K562 (cell line): ENCODE measurements around the gene SNRPD2. TPM values are rescaled to one million over a fixed set of nuclear protein-coding genes. Genes with fewer than 3 reads are reported as not detected.
"Not testable (repeated sequence)": the region's sequence is repeated elsewhere in the genome, so short reads cannot be mapped to it uniquely, and the experiment has no call there.

Experiments used
- ATAC-seq: fragments of 200-7000 bp; cut with Tn5 transposase; 3 replicates; pipeline ENCODE4 v1.9.1; 2020; ENCODE audit warnings: moderate library complexity
- BruUV-seq: library from RNA; stranded (reverse); fragments of 400-500 nt; replicated peaks from 2 replicates; lab custom pipeline; 2021; lab: Mats Ljungman, UMichigan
- CTCF ChIA-PET: fragments of 300-600 bp; formaldehyde crosslinking; extraction: SDS; loops from one replicate; lab custom pipeline; 2021; ENCODE audit warnings: low intra/inter-chr PET ratio; lab: Yijun Ruan, JAX
- POLR2A ChIA-PET: fragments of 300-600, 350-650 bp; sonication (Branson Sonifier 250); formaldehyde crosslinking; extraction: SDS; loops from one replicate; lab custom pipeline; 2021; ENCODE audit warnings: antibody characterized with exemption, inconsistent platforms; lab: Yijun Ruan, JAX
- DNase-seq, 4 experiments: peaks; one replicate each; pipeline versions ENCODE4 v3.0.0 to v3.0.0-alpha.2; 2011 to 2018; ENCODE audit warnings: low spot score in 3 of 4, mixed read lengths in 3 of 4; ENCODE audit errors: extremely low read depth in 1 of 4
- FAIRE-seq: peaks from 2 replicates; lab custom pipeline; 2011; peaks lifted over from hg19 to GRCh38; lab: Jason Lieb, UNC
- H2AFZ ChIP-seq: 2 replicates; pipeline ENCODE4 v1.6.0; 2011; ENCODE audit warnings: low read depth, low read length, control low read depth, inconsistent platforms
- H3K27ac ChIP-seq: fragments of 200-600 bp; 3 replicates; pipeline ENCODE4 v1.8.0; 2011; ENCODE audit warnings: low read depth, mild to moderate bottlenecking, control low read depth, inconsistent platforms, low read length, moderate library complexity, mixed read lengths; ENCODE audit errors: extremely low read depth
- H3K27me3 ChIP-seq, 2 experiments: fragments of 300-600 bp in 1 of 2; 2 replicates in 1 of 2; 3 replicates in 1 of 2; pipeline versions ENCODE4 v1.6.0 to v1.8.0; 2011; ENCODE audit warnings: inconsistent platforms in 2 of 2, low read length in 2 of 2, mild to moderate bottlenecking in 1 of 2, mixed read lengths in 1 of 2, moderate library complexity in 1 of 2; ENCODE audit not compliant: control insufficient read depth in 2 of 2, insufficient read depth in 2 of 2
- H3K36me3 ChIP-seq: fragments of 300-600 bp; 3 replicates; pipeline ENCODE4 v1.8.0; 2011; ENCODE audit warnings: mild to moderate bottlenecking, low read length, inconsistent platforms; ENCODE audit not compliant: control insufficient read depth, insufficient read depth
- H3K4me1 ChIP-seq, 2 experiments: fragments of 200-600 bp in 1 of 2; replicated peaks in 1 of 2; 2 replicates in 1 of 2; 3 replicates in 1 of 2; pipeline versions ENCODE4 v1.5.1 to v1.8.0; 2011; ENCODE audit warnings: inconsistent platforms in 2 of 2, low read length in 2 of 2, mild to moderate bottlenecking in 1 of 2, mixed read lengths in 1 of 2, moderate library complexity in 1 of 2; ENCODE audit not compliant: control insufficient read depth in 2 of 2, insufficient read depth in 2 of 2
- H3K4me2 ChIP-seq: 2 replicates; pipeline ENCODE4 v1.6.1; 2011; ENCODE audit warnings: low read length, control low read depth, inconsistent platforms, mixed read lengths; ENCODE audit not compliant: insufficient read depth
- H3K4me3 ChIP-seq: fragments of 200-600 bp; sonication (generic), shearing (Covaris generic); 2 replicates; pipeline ENCODE4 v1.5.1; 2016; ENCODE audit warnings: control low read depth, inconsistent platforms
- H3K79me2 ChIP-seq: fragments of 200-600 bp; 3 replicates; pipeline ENCODE4 v1.8.0; 2011; ENCODE audit warnings: low read length, inconsistent platforms; ENCODE audit not compliant: control insufficient read depth, insufficient read depth
- H3K9ac ChIP-seq, 2 experiments: 2 replicates each; pipeline versions ENCODE4 v1.6.0 to v1.6.1; 2011; ENCODE audit warnings: low read depth in 2 of 2, low read length in 2 of 2, control low read depth in 1 of 2, inconsistent platforms in 1 of 2, mild to moderate bottlenecking in 1 of 2, mixed read lengths in 1 of 2; ENCODE audit not compliant: insufficient read depth in 1 of 2
- H3K9me1 ChIP-seq: one replicate; pipeline ENCODE4 v1.6.0; 2011; ENCODE audit warnings: inconsistent platforms, mild to moderate bottlenecking, low read length, moderate library complexity; ENCODE audit not compliant: control insufficient read depth, insufficient read depth
- H3K9me3 ChIP-seq: replicated peaks from 2 replicates; pipeline ENCODE4 v1.5.1; 2011; ENCODE audit warnings: low read depth, low read length, inconsistent platforms; ENCODE audit not compliant: control insufficient read depth, insufficient read depth
- H4K20me1 ChIP-seq: replicated peaks from 2 replicates; pipeline ENCODE4 v1.6.1; 2011; ENCODE audit warnings: low read length, inconsistent platforms, mixed read lengths; ENCODE audit not compliant: control insufficient read depth, insufficient read depth
- CBX8 ChIP-seq: fragments of 200-600 bp; sonication (generic); IDR thresholded peaks from 2 replicates; pipeline ENCODE4 v1.6.1; 2012; ENCODE audit warnings: borderline replicate concordance, mixed run types, low read depth, mild to moderate bottlenecking, moderate library complexity, mixed read lengths, low read length, control low read depth, inconsistent platforms; ENCODE audit not compliant: poor library complexity, severe bottlenecking; ENCODE audit errors: extremely low read depth
- CEBPB ChIP-seq: fragments of 450-650 bp; IDR thresholded peaks from 2 replicates; pipeline ENCODE4 v1.6.1; 2016; ENCODE audit warnings: missing genetic modification characterization, missing compliant biosample characterization
- DIDO1 ChIP-seq: fragments of 450-650 bp; IDR thresholded peaks from 2 replicates; pipeline ENCODE4 v1.6.1; 2016; ENCODE audit warnings: low read depth, missing biosample characterization, missing genetic modification characterization
- ELK3 ChIP-seq: fragments of 450-650 bp; formaldehyde crosslinking; IDR thresholded peaks from 2 replicates; pipeline ENCODE4 v1.4.0; 2020; ENCODE audit warnings: mild to moderate bottlenecking
- FOSL1 ChIP-seq: fragments of 200-800 bp; sonication (Bioruptor generic); conservative IDR thresholded peaks from 2 replicates; pipeline ENCODE4 v1.6.1; 2016; ENCODE audit warnings: missing genetic modification characterization, missing compliant biosample characterization
- HCFC1 ChIP-seq: IDR thresholded peaks from 2 replicates; pipeline ENCODE4 v1.6.1; 2012; ENCODE audit warnings: low read depth, low read length, improper control_type of control experiment
- HDAC2 ChIP-seq: fragments of 450-650 bp; IDR thresholded peaks from 2 replicates; pipeline ENCODE4 v1.6.1; 2016; ENCODE audit warnings: mild to moderate bottlenecking
- TEAD1 ChIP-seq, 2 experiments: fragments of 450-650 bp in 1 of 2; sonication (generic) in 1 of 2; formaldehyde crosslinking; IDR thresholded peaks; 2 replicates each; pipeline versions ENCODE4 v1.4.0 to v1.8.0; 2020 to 2022; ENCODE audit warnings: mild to moderate bottlenecking in 2 of 2, missing genetic modification reagents in 1 of 2
- ZBTB33 ChIP-seq: sonication (generic); formaldehyde crosslinking; IDR thresholded peaks from 2 replicates; pipeline ENCODE4 v1.8.1; 2023; ENCODE audit warnings: mild to moderate bottlenecking, missing genetic modification reagents
- ZFX ChIP-seq: sonication (generic); formaldehyde crosslinking; IDR thresholded peaks from 2 replicates; pipeline ENCODE4 v1.8.0; 2022; ENCODE audit warnings: mild to moderate bottlenecking, missing genetic modification reagents, moderate library complexity
- ZNF121 ChIP-seq: sonication (generic); formaldehyde crosslinking; conservative IDR thresholded peaks from 2 replicates; pipeline ENCODE4 v1.8.0; 2022; ENCODE audit warnings: missing genetic modification reagents
- ZNF277 ChIP-seq: fragments of 250-450 bp; sonication (Bioruptor Pico); IDR thresholded peaks from 2 replicates; pipeline ENCODE4 v1.8.0; 2022; ENCODE audit warnings: inconsistent platforms, mild to moderate bottlenecking, moderate library complexity, borderline replicate concordance
- WGBS: fragments of 100-300 bp; shearing (Covaris generic); methylation state at CpG from one replicate; pipeline ENCODE4 v1.1.6; 2016; ENCODE audit warnings: low coverage, mixed read lengths; ENCODE audit not compliant: insufficient coverage; ENCODE audit errors: missing lambda C conversion rate; 5-methylcytosine and 5-hydroxymethylcytosine counted together
- in situ Hi-C: fragments of 300-500 bp; cut with MboI; formaldehyde crosslinking; loops from 4 replicates; pipeline ENCODE4 v1.15.0; 2018; ENCODE audit warnings: inconsistent platforms, mixed read lengths
- intact Hi-C: fragments of 100-400 bp; cut with micrococcal nuclease; formaldehyde crosslinking; loops from 2 replicates; pipeline ENCODE4 v1.14.2; 2022
- polyA plus RNA-seq, 8 experiments: library from polyadenylated mRNA; depleted of rRNA in 4 of 8; stranded (reverse) in 5 of 8; unstranded in 3 of 8; fragments of >200 nt; fragmentation: Nextera tagmentation in 2 of 8; fragmentation: Illumina TruSeq in 1 of 8; extraction: Ambion mirVana in 2 of 8; extraction: Trizol in 1 of 8; gene quantifications; 2 replicates each; pipeline versions ENCODE4 v1.2.1 to v1.2.3, GENCODE V29; 2011 to 2014; ENCODE audit warnings: inconsistent platforms in 1 of 8, missing spikeins in 1 of 8
- total RNA-seq, 7 experiments: library from RNA; depleted of rRNA in 6 of 7; stranded (reverse); fragments of >200 nt in 6 of 7; fragmentation: Illumina TruSeq in 2 of 7; extraction: Trizol in 2 of 7; gene quantifications; 2 replicates each; pipeline versions ENCODE4 v1.2.1 to v1.2.3, GENCODE V29; 2011 to 2021; ENCODE audit warnings: low replicate concordance in 1 of 7
- TF ChIP-seq, protein P1 (sequence below): fragments of 450-650 bp; IDR thresholded peaks from 2 replicates; pipeline ENCODE4 v1.6.1; 2016; ENCODE audit warnings: missing biosample characterization, missing genetic modification characterization

The SNRPD2 gene
- total and polyA plus RNA-seq, 9 of the 15 experiments (the other 6 are each of a cell fraction or from before 2014, with no cell fraction given): 728 to 4,411 (median 1,029) TPM

- TF ChIP-seq ELK3 (no peak), HCFC1 (0 out of 2 replicates have a peak, but pooled peaks have one; percentile 5), CBX8 (no peak), ZFX (CRISPR knock-in tag) (peak; percentile 42; the same call in 1 of the 2 replicates), DIDO1 (tag) (no peak), ZNF277 (CRISPR knock-in tag) (no peak)
These were observed 38.1 kb upstream of the SNRPD2 start (continued) for GRCh38 chr19:45729800-45730290.

- CTCF ChIA-PET: interaction anchor here (0.6 kb wide), 1 partner anchor 553 kb away, joined by 3 read pairs; no protein-coding TSS in a partner anchor
- H3K9me1 ChIP-seq, H2AFZ ChIP-seq, ATAC-seq, H3K27ac ChIP-seq, POLR2A ChIA-PET, H4K20me1 ChIP-seq, H3K27me3 ChIP-seq, in situ Hi-C loops, DNase-seq, intact Hi-C loops, H3K4me3 ChIP-seq, H3K9me3 ChIP-seq, H3K4me2 ChIP-seq, FAIRE-seq, H3K9ac ChIP-seq, BruUV-seq: not testable (repeated sequence)
- Histone ChIP-seq H3K79me2 (peaks cover 69% of the 10 kb centered on the region), H3K36me3 (peaks cover 14% of the 10 kb centered on the region; the same call in 1 of the 3 replicates), H3K4me1 (peaks cover 13 to 38% of the 10 kb centered on the region in 2 experiments)
- WGBS: 88% methylated on average over 18 of the region's 18 CpGs
- TF ChIP-seq FOSL1 (tag) (peak; percentile 58; the same call in 1 of the 2 replicates), ZNF121 (peak; percentile 96), HDAC2 (0 out of 2 replicates have a peak, but pooled peaks have one; percentile 17), ZBTB33 (peak; percentile 98), CEBPB (peak; percentile 79), TEAD1 (CRISPR knock-in tag; IDR thresholded peaks at IDR 0.05) (peak in 1 of 2 experiments; percentile 88; a peak in 2 of 4 replicates)
- TF ChIP-seq, protein P1, sequence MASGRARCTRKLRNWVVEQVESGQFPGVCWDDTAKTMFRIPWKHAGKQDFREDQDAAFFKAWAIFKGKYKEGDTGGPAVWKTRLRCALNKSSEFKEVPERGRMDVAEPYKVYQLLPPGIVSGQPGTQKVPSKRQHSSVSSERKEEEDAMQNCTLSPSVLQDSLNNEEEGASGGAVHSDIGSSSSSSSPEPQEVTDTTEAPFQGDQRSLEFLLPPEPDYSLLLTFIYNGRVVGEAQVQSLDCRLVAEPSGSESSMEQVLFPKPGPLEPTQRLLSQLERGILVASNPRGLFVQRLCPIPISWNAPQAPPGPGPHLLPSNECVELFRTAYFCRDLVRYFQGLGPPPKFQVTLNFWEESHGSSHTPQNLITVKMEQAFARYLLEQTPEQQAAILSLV (tag): 0 out of 2 replicates have a peak, but pooled peaks have one; percentile 27
These were observed 36.9 kb upstream of the SNRPD2 start for GRCh38 chr19:45728683-45729082.
